Adrenal gland (tissue), 12 donors: Measurements from ENCODE around the gene SMYD2. TPM values are rescaled to one million over a fixed set of nuclear protein-coding genes. Genes with fewer than 3 reads are reported as not detected.

Experiments
- DNase-seq, 7 donors: peaks; one replicate each; pipeline ENCODE4 v3.0.0-alpha.2; 2019 to 2020
- H3K27ac ChIP-seq, 5 donors: fragments of 200-600 bp; sonication (generic) in 4 of 5; 1 replicate in 3 of 5; 2 replicates in 2 of 5; pipeline versions ENCODE4 v1.5.1 to v1.8.0; 2016 to 2020; ENCODE audit warnings: mild to moderate bottlenecking in 1 of 5
- H3K27me3 ChIP-seq: fragments of 200-600 bp; 2 replicates; pipeline ENCODE4 v1.8.0; 2021
- H3K36me3 ChIP-seq, 2 donors: fragments of 200-600 bp; replicated peaks in 1 of 2; 1 replicate in 1 of 2; 2 replicates in 1 of 2; pipeline versions ENCODE4 v1.5.1 to v1.8.0; 2018 to 2022
- H3K4me1 ChIP-seq, 2 donors: fragments of 200-600 bp; replicated peaks in 1 of 2; 1 replicate in 1 of 2; 2 replicates in 1 of 2; pipeline versions ENCODE4 v1.5.1 to v1.8.0; 2018 to 2021
- H3K4me3 ChIP-seq, 4 donors: fragments of 200-600 bp; sonication (generic) in 3 of 4; one replicate each; pipeline ENCODE4 v1.5.1; 2016 to 2018
- H3K9me3 ChIP-seq, 3 donors: fragments of 200-600 bp; sonication (generic) in 1 of 3; replicated peaks in 1 of 3; 1 replicate in 2 of 3; 2 replicates in 1 of 3; pipeline versions ENCODE4 v1.5.1 to v1.8.0; 2016 to 2021
- CTCF ChIP-seq, 6 experiments: fragments of 450-650 bp in 4 of 6; fragments of 200-600 bp in 2 of 6; sonication (generic) in 1 of 6; IDR thresholded peaks; 1 replicate in 5 of 6; 2 replicates in 1 of 6; pipeline versions ENCODE4 v1.5.1 to v1.8.0; 2016 to 2021; ENCODE audit warnings: antibody characterized with exemption in 6 of 6, mild to moderate bottlenecking in 2 of 6, moderate library complexity in 1 of 6
- POLR2A ChIP-seq, 2 donors: fragments of 450-650 bp; IDR thresholded peaks; one replicate each; pipeline ENCODE4 v1.6.1; 2017; ENCODE audit warnings: antibody characterized with exemption in 2 of 2, mild to moderate bottlenecking in 2 of 2, moderate library complexity in 1 of 2
- WGBS, 4 donors: extraction: QIAGEN DNeasy Blood & Tissue Kit in 2 of 4; methylation state at CpG; one replicate each; pipeline versions ENCODE4 v1.1.5 to v1.1.7; 2013 to 2017; 5-methylcytosine and 5-hydroxymethylcytosine counted together
- intact Hi-C, 2 donors: fragments of 100-400 bp; cut with DNase I; formaldehyde crosslinking; loops; one replicate each; pipeline versions ENCODE4 v1.14.1 to v1.15.0; 2022 to 2023
- polyA plus RNA-seq, 3 donors: library from polyadenylated mRNA; stranded (reverse); fragments of 200-250 nt in 2 of 3; fragments of 350-450 nt in 1 of 3; fragmentation: Illumina TruSeq in 1 of 3; extraction: RNeasy Lipid Tissue Mini Kit (QIAGEN cat#74804) in 1 of 3; gene quantifications; one replicate each; pipeline ENCODE4 v1.2.3, GENCODE V29; 2013 to 2014
- total RNA-seq, 9 donors: library from RNA; depleted of rRNA in 4 of 9; stranded (reverse); fragments of >200 nt in 4 of 9; fragments of 120-200 nt in 1 of 9; fragmentation: NEBNext Ultra II Directional in 1 of 9; extraction: Animal tissue kit (Norgen Biotek cat#: 25700) in 1 of 9; gene quantifications; one replicate each; pipeline versions ENCODE4 v1.1.0 to v1.2.4, GENCODE V29; 2013 to 2023
- donor health status: healthy with polysubstance abuse.
- donor health status: Bipolar disorder and iron deficiency.
- donor health status: DM: yes; HTN: yes; CAD: no.
- donor health status: DM: no; HTN: no; CAD: no.
- donor health status: DM: no; HTN: no; CAD: no.
- donor health status: DM: yes; HTN: yes; CAD: no.

Gene SMYD2
- total and polyA plus RNA-seq, 12 donors = 11.4 to 67.9 (median 23.2) TPM

DNA sequence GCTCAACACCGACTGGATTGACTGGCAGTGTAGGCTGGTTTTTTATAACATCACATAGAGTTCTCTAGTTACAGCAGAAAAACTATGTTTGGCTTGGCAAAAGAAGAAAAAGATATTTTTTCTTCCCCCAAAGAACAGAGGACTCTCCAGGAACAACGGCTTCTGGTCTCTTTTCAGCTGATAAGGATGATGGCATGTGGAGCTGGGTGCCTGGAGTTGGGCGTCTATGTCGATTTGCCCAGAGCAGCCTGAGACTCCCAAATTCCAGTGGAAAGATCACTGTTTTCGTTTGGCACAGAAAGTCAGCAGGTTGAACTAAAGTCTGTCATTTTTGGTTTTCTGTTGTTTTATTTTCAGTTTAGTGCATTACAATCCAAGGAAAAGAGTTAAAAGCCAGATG is 91.1 kb downstream of the SMYD2 start:
- Histone ChIP-seq H3K27ac (no peak overlapping the region), H3K27me3 (no peaks in the 10 kb centered on the region), H3K4me3 (no peak overlapping the region), H3K4me1 (peaks cover 0 to 4% of the 10 kb centered on the region in 2 donors), H3K9me3 (no peaks in the 10 kb centered on the region), H3K36me3 (peaks cover 0 to 4% of the 10 kb centered on the region in 2 donors)
- intact Hi-C loops = no loop called here
- 45 to 65% (median 49%) methylated on average over 5 of the region's 5 CpGs for WGBS, 4 donors
- TF ChIP-seq POLR2A (IDR thresholded peaks at IDR 0.05) (no peak), CTCF (IDR thresholded peaks at IDR 0.05) (no peak)
- DNase-seq = no peak

DNA sequence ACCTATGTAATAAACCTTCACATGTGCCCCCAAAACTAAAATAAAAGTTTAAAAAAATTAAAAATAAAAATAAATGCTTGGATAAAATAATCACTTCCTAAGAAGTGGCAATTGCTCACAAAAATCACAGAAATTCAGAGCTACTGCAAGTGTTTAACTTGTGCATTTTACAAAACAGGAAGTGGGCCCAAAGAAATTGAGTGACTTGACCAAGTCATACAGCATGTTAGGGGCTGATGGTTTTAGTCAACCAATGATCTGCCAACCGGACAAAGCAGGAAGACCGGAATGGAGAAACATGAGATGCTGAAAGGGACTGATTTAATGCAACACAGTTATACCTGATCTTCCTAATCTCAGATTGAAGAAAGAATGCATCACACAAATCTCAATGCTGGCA is 96.5 kb downstream of the SMYD2 start:
- Histone ChIP-seq H3K36me3 (peaks cover 0 to 11% of the 10 kb centered on the region in 2 donors), H3K4me3 (no peak overlapping the region), H3K4me1 (no peaks in the 10 kb centered on the region), H3K27me3 (no peaks in the 10 kb centered on the region), H3K27ac (no peak overlapping the region), H3K9me3 (no peaks in the 10 kb centered on the region)
- DNase-seq = no peak
- WGBS, 4 donors = 91 to 96% (median 92%) methylated on average over 2 of the region's 2 CpGs
- TF ChIP-seq POLR2A (IDR thresholded peaks at IDR 0.05) (no peak), CTCF (IDR thresholded peaks at IDR 0.05) (no peak)
- intact Hi-C loops = no loop called here

GRCh38 chr1:214377886-214378285 is 96.9 kb downstream of the SMYD2 start:
- no peak for DNase-seq
- intact Hi-C loops = no loop called here

DNA sequence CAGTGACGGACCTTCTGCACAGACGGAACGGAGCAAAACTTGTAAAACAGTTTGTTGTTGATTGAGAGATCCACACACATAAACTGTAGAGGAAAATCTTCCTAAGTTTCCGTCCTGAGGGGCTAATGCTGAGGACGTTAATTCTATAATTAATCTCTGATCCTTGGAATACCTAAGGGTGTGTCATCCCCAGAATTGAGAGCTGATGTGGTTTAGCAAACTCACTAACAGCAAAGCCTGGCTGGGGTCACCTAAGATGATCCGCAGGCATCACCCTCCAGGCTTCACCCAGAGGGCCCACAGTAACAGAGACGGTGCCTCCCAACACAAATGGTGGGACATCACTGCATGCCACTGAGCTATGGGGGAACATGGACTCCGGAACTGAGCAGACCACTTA is 97.5 kb downstream of the SMYD2 start:
- no peaks in the 10 kb centered on the region for H3K4me1 ChIP-seq
- intact Hi-C loops = no loop called here
- no peak for TF ChIP-seq POLR2A (IDR thresholded peaks at IDR 0.05)
- no peak for TF ChIP-seq CTCF (IDR thresholded peaks at IDR 0.05)
- no peaks in the 10 kb centered on the region for H3K27me3 ChIP-seq
- WGBS, 4 donors = 87 to 98% (median 91%) methylated on average over 7 to 8 of the region's 8 CpGs
- DNase-seq = no peak
- peaks cover 0 to 21% of the 10 kb centered on the region in 2 donors for H3K36me3 ChIP-seq
- no peak overlapping the region for H3K27ac ChIP-seq
- no peak overlapping the region for H3K4me3 ChIP-seq
- no peaks in the 10 kb centered on the region for H3K9me3 ChIP-seq

More at GRCh38 chr1:214377886-214378285, 96.9 kb downstream of the SMYD2 start:
- H3K36me3 ChIP-seq = peaks cover 0 to 15% of the 10 kb centered on the region in 2 donors
- no peaks in the 10 kb centered on the region for H3K9me3 ChIP-seq
- H3K27ac ChIP-seq = no peak overlapping the region
- TF ChIP-seq CTCF (IDR thresholded peaks at IDR 0.05) (no peak), POLR2A (IDR thresholded peaks at IDR 0.05) (no peak)
- WGBS, 4 donors = 90 to 93% (median 91%) methylated on average over 9 of the region's 9 CpGs
- H3K4me1 ChIP-seq = no peaks in the 10 kb centered on the region
- no peak overlapping the region for H3K4me3 ChIP-seq
- no peaks in the 10 kb centered on the region for H3K27me3 ChIP-seq
